Body of pancreas (tissue), 4 donors: ENCODE measurements around the gene FBXO8. TPM values are rescaled to one million over a fixed set of nuclear protein-coding genes. Genes with fewer than 3 reads are reported as not detected.

ENCODE experiments used
- ATAC-seq: fragments of 150-250 bp; one replicate; pipeline ENCODE4 v1.9.1; 2016
- DNase-seq, 4 donors: peaks; one replicate each; pipeline ENCODE4 v3.0.0-alpha.2; 2019
- H3K27ac ChIP-seq, 4 donors: fragments of 200-600 bp; sonication (generic); 1 replicate in 3 of 4; 2 replicates in 1 of 4; pipeline versions ENCODE4 v1.5.1 to v1.6.1; 2016 to 2019; ENCODE audit warnings: mild to moderate bottlenecking in 1 of 4, mixed read lengths in 1 of 4, moderate library complexity in 1 of 4
- H3K27me3 ChIP-seq, 2 donors: fragments of 200-600 bp; sonication (generic); one replicate each; pipeline ENCODE4 v1.6.0; 2016; ENCODE audit warnings: mild to moderate bottlenecking in 1 of 2
- H3K36me3 ChIP-seq, 2 donors: fragments of 200-600 bp; sonication (generic); replicated peaks in 1 of 2; 2 replicates each; pipeline ENCODE4 v1.5.1; 2016; ENCODE audit warnings: low read depth in 2 of 2; ENCODE audit not compliant: insufficient read depth in 1 of 2
- H3K4me1 ChIP-seq: fragments of 200-600 bp; sonication (generic); one replicate; pipeline ENCODE4 v1.6.0; 2016
- H3K4me3 ChIP-seq, 2 donors: fragments of 200-600 bp; sonication (generic); 1 replicate in 1 of 2; 2 replicates in 1 of 2; pipeline ENCODE4 v1.5.1; 2016 to 2019
- H3K9me3 ChIP-seq, 3 donors: fragments of 200-600 bp; sonication (generic); 1 replicate in 2 of 3; 2 replicates in 1 of 3; pipeline ENCODE4 v1.5.1; 2016
- CTCF ChIP-seq, 7 experiments: fragments of 450-650 bp in 4 of 7; fragments of 200-600 bp in 3 of 7; sonication (generic) in 3 of 7; IDR thresholded peaks; one replicate each; pipeline ENCODE4 v1.5.1; 2016 to 2019; ENCODE audit warnings: antibody characterized with exemption in 7 of 7
- POLR2A ChIP-seq, 3 donors: fragments of 450-650 bp; IDR thresholded peaks; one replicate each; pipeline ENCODE4 v1.6.1; 2016; ENCODE audit warnings: antibody characterized with exemption in 3 of 3, mild to moderate bottlenecking in 2 of 3
- WGBS, 2 donors: methylation state at CpG; one replicate each; pipeline ENCODE4 v1.1.5; 2017; 5-methylcytosine and 5-hydroxymethylcytosine counted together
- intact Hi-C: fragments of 100-400 bp; cut with DNase I; formaldehyde crosslinking; loops from one replicate; pipeline ENCODE4 v1.15.1; 2023
- total RNA-seq, 2 donors: library from RNA; depleted of rRNA; stranded (reverse); fragments of >200 nt; gene quantifications; one replicate each; pipeline ENCODE4 v1.1.0, GENCODE V29; 2016

Gene FBXO8
- total RNA-seq, 2 donors from 2014 or later = 3.6 to 12.5 TPM

GRCh38 chr4:174260099-174260498 is 23.4 kb downstream of the FBXO8 start:
- intact Hi-C loops = no loop called here
- Histone ChIP-seq H3K4me3 (no peak overlapping the region), H3K27me3 (no peaks in the 10 kb centered on the region), H3K36me3 (no peaks in the 10 kb centered on the region), H3K27ac (no peak overlapping the region), H3K4me1 (peaks cover 15% of the 10 kb centered on the region), H3K9me3 (no peaks in the 10 kb centered on the region)
- ATAC-seq (no peak), DNase-seq (no peak)
- WGBS, 2 donors = 17 to 19% methylated on average over 3 of the region's 3 CpGs
- no peak for TF ChIP-seq POLR2A (IDR thresholded peaks at IDR 0.05)
- no peak for TF ChIP-seq CTCF (IDR thresholded peaks at IDR 0.05)

DNA sequence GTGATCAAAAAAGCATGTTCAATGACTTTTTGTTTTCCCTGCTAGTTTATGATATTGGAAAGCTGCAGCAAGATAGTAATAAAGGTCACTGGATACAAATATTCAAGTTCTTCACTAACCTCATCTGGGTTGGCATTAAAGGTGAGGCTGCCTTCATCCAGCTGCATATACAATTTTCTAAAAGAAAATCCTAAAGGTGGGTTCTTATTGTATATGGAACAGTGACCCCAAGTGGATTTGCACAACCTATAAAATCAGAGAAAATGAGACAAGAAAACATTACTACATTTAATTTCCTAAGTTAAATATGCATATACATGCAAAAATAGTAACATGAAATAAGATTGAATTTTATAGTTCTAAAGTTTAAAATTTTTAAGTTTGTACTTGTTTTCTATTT is 23.9 kb downstream of the FBXO8 start:
- intact Hi-C loops = no loop called here
- Histone ChIP-seq H3K4me3 (no peak overlapping the region), H3K27ac (no peak overlapping the region), H3K27me3 (no peaks in the 10 kb centered on the region), H3K9me3 (no peaks in the 10 kb centered on the region), H3K4me1 (peaks cover 14% of the 10 kb centered on the region), H3K36me3 (no peaks in the 10 kb centered on the region)
- ATAC-seq (no peak), DNase-seq (no peak)
- TF ChIP-seq CTCF (IDR thresholded peaks at IDR 0.05) (no peak), POLR2A (IDR thresholded peaks at IDR 0.05) (no peak)

DNA sequence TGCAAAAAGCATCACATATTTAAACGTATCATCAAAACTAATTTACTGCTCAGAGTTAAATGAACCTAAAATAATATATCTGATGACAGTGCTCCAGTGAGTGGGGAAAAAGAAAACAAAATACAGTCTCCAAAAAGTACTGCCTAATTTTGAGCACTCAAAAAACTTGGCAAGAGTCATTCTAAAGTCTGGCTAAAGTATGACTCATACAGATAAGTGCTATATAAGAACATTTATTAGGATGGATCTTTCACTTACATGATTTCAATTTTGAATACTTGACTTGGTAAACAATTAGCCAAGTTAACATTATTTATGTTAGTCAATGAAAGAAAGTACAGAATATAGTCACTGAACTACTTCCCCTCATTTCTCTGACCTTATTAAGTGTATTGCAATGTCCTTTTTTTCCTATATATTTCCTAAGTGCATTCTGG is 27.2 kb downstream of the FBXO8 start:
- Histone ChIP-seq H3K4me3 (no peak overlapping the region), H3K27ac (no peak overlapping the region), H3K4me1 (peaks cover 11% of the 10 kb centered on the region), H3K36me3 (no peaks in the 10 kb centered on the region), H3K27me3 (no peaks in the 10 kb centered on the region), H3K9me3 (no peaks in the 10 kb centered on the region)
- TF ChIP-seq POLR2A (IDR thresholded peaks at IDR 0.05) (no peak), CTCF (IDR thresholded peaks at IDR 0.05) (no peak)
- intact Hi-C loops = no loop called here
- WGBS, 2 donors = 92 to 93% methylated on average over 1 of the region's 1 CpG
- DNase-seq = no peak
- ATAC-seq = no peak

DNA sequence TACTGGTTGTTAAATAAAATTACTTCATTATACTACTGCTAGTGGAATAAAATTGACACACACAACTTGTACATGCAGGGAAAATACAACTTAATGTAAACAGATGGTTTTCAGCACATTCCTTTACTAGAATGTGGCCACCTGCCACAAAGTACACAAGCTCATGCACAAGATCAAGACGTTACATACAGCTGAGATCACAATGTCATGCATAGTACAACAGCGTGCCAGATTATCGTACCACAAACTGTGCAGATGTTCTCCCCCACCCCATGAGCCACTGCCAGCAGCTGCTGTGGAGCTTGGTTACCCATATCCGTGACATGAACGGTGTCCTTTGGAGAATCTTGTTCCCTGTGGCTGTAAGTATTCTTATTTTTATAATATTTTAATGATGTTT is 27.7 kb downstream of the FBXO8 start:
- Histone ChIP-seq H3K4me3 (no peak overlapping the region), H3K27me3 (no peaks in the 10 kb centered on the region), H3K27ac (no peak overlapping the region), H3K9me3 (no peaks in the 10 kb centered on the region), H3K36me3 (no peaks in the 10 kb centered on the region), H3K4me1 (peaks cover 10% of the 10 kb centered on the region)
- TF ChIP-seq POLR2A (IDR thresholded peaks at IDR 0.05) (no peak), CTCF (IDR thresholded peaks at IDR 0.05) (no peak)
- 84 to 87% methylated on average over 5 of the region's 5 CpGs for WGBS, 2 donors
- intact Hi-C loops = no loop called here
- no peak for DNase-seq
- ATAC-seq = no peak

- H3K27me3 ChIP-seq = no peaks in the 10 kb centered on the region
- no peaks in the 10 kb centered on the region for H3K9me3 ChIP-seq
- intact Hi-C loops = no loop called here
- ATAC-seq (no peak), DNase-seq (no peak)
- TF ChIP-seq POLR2A (IDR thresholded peaks at IDR 0.05) (no peak), CTCF (IDR thresholded peaks at IDR 0.05) (no peak)
- WGBS, 2 donors = 91 to 95% methylated on average over 1 of the region's 1 CpG
- H3K4me1 ChIP-seq = peaks cover 6% of the 10 kb centered on the region
- no peak overlapping the region for H3K27ac ChIP-seq
- H3K36me3 ChIP-seq = no peaks in the 10 kb centered on the region
- H3K4me3 ChIP-seq = no peak overlapping the region
These were observed 28.1 kb downstream of the FBXO8 start for GRCh38 chr4:174255374-174255773.
